AG10803 (cell line): ENCODE results near the gene EHD4.

Experiments used
- DNase-seq: peaks from one replicate; pipeline ENCODE4 v3.0.0; 2010; ENCODE audit warnings: low read depth
- H3K4me3 ChIP-seq: 2 replicates; pipeline ENCODE4 v1.5.1; 2011; ENCODE audit warnings: mild to moderate bottlenecking, low read length, control low read depth
- TF ChIP-seq, protein P1 (sequence below): conservative IDR thresholded peaks from 2 replicates; pipeline ENCODE4 v1.5.1; 2011; ENCODE audit warnings: mild to moderate bottlenecking, low read length, control low read depth, inconsistent platforms

The EHD4 gene

DNA sequence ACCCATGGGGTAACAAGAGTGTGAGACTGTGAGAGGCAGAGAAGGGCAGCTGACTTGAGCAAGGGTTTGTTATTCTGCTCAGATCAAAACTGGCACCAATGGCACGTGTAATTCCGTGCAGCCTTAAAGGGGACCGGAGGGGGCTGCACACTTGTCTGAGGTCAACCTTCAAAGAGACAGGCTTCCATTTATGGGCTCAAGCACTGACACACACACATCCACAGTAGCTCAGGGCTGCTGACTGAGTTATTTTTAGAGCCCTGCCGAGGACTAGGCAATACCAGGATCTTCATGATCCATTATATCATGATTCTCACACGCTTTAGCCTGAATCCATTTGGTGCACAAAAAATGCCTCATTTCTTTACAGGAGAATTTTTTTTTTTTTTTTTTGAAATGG lies 57.9 kb downstream of the EHD4 start:
- no peak for DNase-seq
- TF ChIP-seq, protein P1, sequence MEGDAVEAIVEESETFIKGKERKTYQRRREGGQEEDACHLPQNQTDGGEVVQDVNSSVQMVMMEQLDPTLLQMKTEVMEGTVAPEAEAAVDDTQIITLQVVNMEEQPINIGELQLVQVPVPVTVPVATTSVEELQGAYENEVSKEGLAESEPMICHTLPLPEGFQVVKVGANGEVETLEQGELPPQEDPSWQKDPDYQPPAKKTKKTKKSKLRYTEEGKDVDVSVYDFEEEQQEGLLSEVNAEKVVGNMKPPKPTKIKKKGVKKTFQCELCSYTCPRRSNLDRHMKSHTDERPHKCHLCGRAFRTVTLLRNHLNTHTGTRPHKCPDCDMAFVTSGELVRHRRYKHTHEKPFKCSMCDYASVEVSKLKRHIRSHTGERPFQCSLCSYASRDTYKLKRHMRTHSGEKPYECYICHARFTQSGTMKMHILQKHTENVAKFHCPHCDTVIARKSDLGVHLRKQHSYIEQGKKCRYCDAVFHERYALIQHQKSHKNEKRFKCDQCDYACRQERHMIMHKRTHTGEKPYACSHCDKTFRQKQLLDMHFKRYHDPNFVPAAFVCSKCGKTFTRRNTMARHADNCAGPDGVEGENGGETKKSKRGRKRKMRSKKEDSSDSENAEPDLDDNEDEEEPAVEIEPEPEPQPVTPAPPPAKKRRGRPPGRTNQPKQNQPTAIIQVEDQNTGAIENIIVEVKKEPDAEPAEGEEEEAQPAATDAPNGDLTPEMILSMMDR, result no peak
- H3K4me3 ChIP-seq, result no peak overlapping the region

DNA sequence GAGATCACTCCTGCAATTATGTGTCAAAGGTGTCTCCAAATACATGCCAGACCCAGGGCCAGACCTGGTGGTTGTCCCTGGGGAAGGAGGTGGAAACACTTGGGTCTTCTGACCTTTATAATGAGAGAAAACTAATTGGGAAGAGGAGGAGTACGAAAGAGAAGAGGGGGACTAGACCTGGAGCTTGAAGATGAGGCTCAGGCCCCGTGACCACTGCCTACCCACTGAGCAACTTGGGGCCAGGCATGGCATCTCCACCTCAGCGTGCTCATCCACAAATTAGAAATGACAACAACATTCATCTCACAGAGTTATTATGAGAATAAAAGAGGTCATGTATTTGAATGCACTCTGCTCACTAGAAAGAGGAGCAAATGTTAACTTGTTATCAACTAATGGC lies 59.1 kb downstream of the EHD4 start:
- TF ChIP-seq, protein P1, result no peak
- no peak for DNase-seq
- no peak overlapping the region for H3K4me3 ChIP-seq

DNA sequence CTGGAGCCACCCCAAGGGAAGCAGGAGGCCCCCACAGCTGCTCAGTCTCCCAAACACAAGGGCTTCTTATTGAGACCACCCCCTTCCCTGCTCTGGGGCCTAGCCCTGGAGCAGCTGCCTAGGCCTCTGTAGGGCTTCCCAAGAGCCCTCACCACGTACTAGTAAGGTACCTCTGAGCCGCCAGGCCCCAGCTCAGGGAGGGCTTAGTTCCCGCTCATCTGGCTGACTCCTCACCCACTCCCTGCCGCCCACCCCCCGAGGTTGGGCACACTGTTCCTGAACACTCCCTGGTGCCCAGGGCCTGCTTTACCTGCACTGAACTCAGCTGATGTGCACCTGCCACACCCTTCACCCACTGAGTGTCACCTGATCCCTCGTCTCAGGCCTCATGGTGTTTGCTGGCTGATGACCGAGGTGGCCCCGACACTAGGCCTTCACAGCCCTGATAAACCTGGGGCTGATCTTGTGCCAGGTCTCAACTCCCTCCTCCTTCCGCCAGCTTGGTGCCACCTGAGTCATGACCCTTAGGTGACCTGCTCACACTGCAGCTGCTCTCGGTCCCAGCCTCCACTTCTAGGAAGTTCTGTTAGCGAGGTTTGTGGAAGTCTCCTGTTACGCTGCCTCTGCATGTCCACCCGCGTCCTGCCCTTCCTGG lies 60.5 kb downstream of the EHD4 start:
- DNase-seq, result no peak

DNA sequence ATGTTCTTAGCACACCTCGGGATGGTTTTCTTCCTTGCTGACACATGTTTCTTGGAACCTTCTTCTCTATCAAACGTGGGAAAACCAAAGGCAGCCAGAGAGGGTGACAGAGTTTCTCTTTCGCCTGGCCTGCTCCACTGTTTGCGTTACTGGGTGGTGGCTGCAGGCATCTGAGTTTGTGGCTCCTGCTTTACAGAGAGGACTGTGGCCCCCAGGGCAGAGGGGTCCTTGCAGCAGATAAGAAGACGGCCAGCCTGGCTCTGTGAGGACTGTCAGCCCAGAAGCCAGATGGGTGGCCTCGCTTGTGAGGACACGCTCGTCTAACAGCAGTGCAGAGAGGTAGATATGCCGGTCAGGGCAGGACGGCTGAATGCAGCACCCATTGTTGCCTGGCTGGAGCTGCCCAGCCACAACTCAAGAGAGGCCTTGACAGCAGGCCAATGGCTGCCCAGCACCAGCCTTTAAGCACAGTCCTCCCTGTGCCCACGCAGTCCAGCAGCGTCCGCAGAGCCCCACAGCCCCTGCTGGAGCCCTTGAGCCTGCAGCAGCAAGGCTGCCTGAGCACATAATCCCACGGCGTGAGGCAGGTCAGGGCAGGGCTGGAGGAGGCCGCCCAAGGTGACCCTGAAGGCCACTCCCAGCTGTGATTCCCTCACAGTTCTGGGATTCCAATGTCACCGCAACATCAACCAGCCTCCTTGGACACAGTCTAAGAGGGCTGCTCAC lies 63.5 kb downstream of the EHD4 start:
- H3K4me3 ChIP-seq, result no peak overlapping the region
- TF ChIP-seq, protein P1, result no peak
- no peak for DNase-seq

More for the DNA sequence above, 60.5 kb downstream of the EHD4 start:
- H3K4me3 ChIP-seq, result no peak overlapping the region
- TF ChIP-seq, protein P1, result no peak

DNA sequence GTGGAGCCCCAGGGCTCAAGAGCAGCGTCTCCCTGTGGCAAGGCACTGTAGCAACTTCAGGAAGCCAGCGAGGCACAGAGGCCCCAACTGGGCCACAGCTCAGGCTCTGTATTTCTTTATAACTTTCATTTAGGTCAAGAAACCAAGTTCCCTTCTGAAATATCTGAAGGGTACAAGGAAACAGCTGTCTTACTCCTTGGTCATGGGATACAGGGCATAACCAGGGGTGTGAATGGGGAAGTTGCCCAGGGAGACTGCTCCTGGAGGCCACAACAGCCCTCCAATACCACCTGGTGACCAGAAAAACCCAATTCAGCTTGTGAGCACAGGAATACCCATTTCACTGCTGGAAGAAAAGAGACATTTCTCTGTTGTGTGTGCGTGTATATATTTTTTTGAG lies 65.2 kb downstream of the EHD4 start:
- no peak for DNase-seq
- TF ChIP-seq, protein P1, result no peak
- H3K4me3 ChIP-seq, result no peak overlapping the region

DNA sequence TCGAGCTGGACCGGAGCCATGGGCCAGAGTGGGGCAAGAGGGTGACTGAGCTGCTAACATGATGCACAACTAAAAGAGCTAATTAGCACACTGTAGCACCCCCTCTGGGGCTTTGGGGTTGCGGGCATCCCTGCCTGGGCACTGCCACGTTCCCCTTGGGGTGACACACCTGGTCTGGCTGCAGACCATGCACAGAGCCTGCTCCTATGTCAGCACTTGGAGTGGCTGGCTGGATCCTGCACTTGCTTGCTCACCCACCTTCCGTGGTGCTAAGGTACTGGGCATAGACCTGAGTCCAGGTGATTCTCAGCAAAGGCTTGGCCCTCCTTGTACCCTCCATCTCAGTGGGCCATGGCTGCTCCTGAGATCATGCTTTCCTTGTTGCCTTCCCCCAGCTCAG lies 65.7 kb downstream of the EHD4 start:
- TF ChIP-seq, protein P1, result no peak
- no peak for DNase-seq
- H3K4me3 ChIP-seq, result no peak overlapping the region
